ENCODE results near the gene DAAM1. TPM values are rescaled to one million over a fixed set of nuclear protein-coding genes. Genes with fewer than 3 reads are reported as not detected.

The DAAM1 gene
- 22.5 and 39.5 TPM in 2 replicates for total RNA-seq (ENCODE audit: low replicate concordance)

GRCh38 chr14:59188461-59189090, at the start of gene DAAM1:
DAAM1 (plus strand) TSS chr14:59188667; CDS start chr14:59263478, 74,811 bp downstream.
- Histone ChIP-seq H3K9ac (peak within 1 kb of the TSS; percentile 70), H4K20me1 (ENCODE audit: low read depth) (peaks cover 9% of the 10 kb centered on the region), H3K4me2 (peak within 1 kb of the TSS; percentile 96), H2AFZ (replicated peaks) (peak within 1 kb of the TSS; percentile 81), H3K9me3 (ENCODE audit: low read depth) (no peaks in the 10 kb centered on the region), H3K36me3 (no peaks in the 10 kb centered on the region), H3K27ac (peak within 1 kb of the TSS; percentile 62), H3K27me3 (peaks cover 24% of the 10 kb centered on the region), H3K79me2 (ENCODE audit: low read depth) (peaks cover 38% of the 10 kb centered on the region), H3K4me1 (peaks cover 9% of the 10 kb centered on the region), H3K4me3 (peak within 1 kb of the TSS; percentile 88), H3F3A (ENCODE audit: low read depth) (peaks cover 37% of the 10 kb centered on the region)
- TF ChIP-seq EZH2 (IDR thresholded peaks at IDR 0.05) (no peak), CTCF (IDR thresholded peaks at IDR 0.05) (no peak), EZH2phosphoT487 (IDR thresholded peaks at IDR 0.05) (no peak)
- peak; percentile 99 for DNase-seq (ENCODE audit: low spot score)
- H3K36me3 Mint-ChIP-seq: peaks cover 5% of the 10 kb centered on the region
- no peaks in the 10 kb centered on the region for H3K9me3 Mint-ChIP-seq
- peaks cover 2% of the 10 kb centered on the region for H3K27me3 Mint-ChIP-seq (ENCODE audit: insufficient read depth, low read depth)
- H3K4me3 Mint-ChIP-seq: peak within 1 kb of the TSS; percentile 98
- H3K4me1 Mint-ChIP-seq: peaks cover 54% of the 10 kb centered on the region
- peak within 1 kb of the TSS; percentile 98 for H3K27ac Mint-ChIP-seq

- H3K4me1 ChIP-seq: no peaks in the 10 kb centered on the region
- no peak overlapping the region for H3K4me3 Mint-ChIP-seq
- H3F3A ChIP-seq (ENCODE audit: low read depth): no peaks in the 10 kb centered on the region
- H3K27ac Mint-ChIP-seq: no peak overlapping the region
- no peak overlapping the region for H3K27ac ChIP-seq
- no peaks in the 10 kb centered on the region for H3K36me3 Mint-ChIP-seq
- H3K9ac ChIP-seq: no peak overlapping the region
- H3K27me3 Mint-ChIP-seq (ENCODE audit: insufficient read depth, low read depth): peaks cover 3% of the 10 kb centered on the region
- no peaks in the 10 kb centered on the region for H4K20me1 ChIP-seq (ENCODE audit: low read depth)
- H3K9me3 ChIP-seq (ENCODE audit: low read depth): no peaks in the 10 kb centered on the region
- no peak overlapping the region for H3K4me2 ChIP-seq
- H3K27me3 ChIP-seq: no peaks in the 10 kb centered on the region
- no peaks in the 10 kb centered on the region for H3K36me3 ChIP-seq
- H3K9me3 Mint-ChIP-seq: no peaks in the 10 kb centered on the region
- no peak overlapping the region for H2AFZ ChIP-seq (replicated peaks)
- no peak for TF ChIP-seq CTCF (IDR thresholded peaks at IDR 0.05)
- no peak for TF ChIP-seq EZH2 (IDR thresholded peaks at IDR 0.05)
- no peak for TF ChIP-seq EZH2phosphoT487 (IDR thresholded peaks at IDR 0.05)
- H3K4me3 ChIP-seq: no peak overlapping the region
- DNase-seq (ENCODE audit: low spot score): no peak
- H3K79me2 ChIP-seq (ENCODE audit: low read depth): no peaks in the 10 kb centered on the region
- peaks cover 9% of the 10 kb centered on the region for H3K4me1 Mint-ChIP-seq
Observed at GRCh38 chr14:59139324-59139723, 49.1 kb upstream of the DAAM1 start.

GRCh38 chr14:59140106-59140843, 48.2 kb upstream of the DAAM1 start:
- Histone ChIP-seq H4K20me1 (ENCODE audit: low read depth) (no peaks in the 10 kb centered on the region), H3K4me2 (no peak overlapping the region), H3K4me3 (no peak overlapping the region), H3K9ac (no peak overlapping the region), H3K4me1 (no peaks in the 10 kb centered on the region), H3F3A (ENCODE audit: low read depth) (no peaks in the 10 kb centered on the region), H3K27ac (no peak overlapping the region), H3K79me2 (ENCODE audit: low read depth) (no peaks in the 10 kb centered on the region), H2AFZ (replicated peaks) (no peak overlapping the region), H3K36me3 (no peaks in the 10 kb centered on the region), H3K9me3 (ENCODE audit: low read depth) (no peaks in the 10 kb centered on the region), H3K27me3 (no peaks in the 10 kb centered on the region)
- TF ChIP-seq EZH2phosphoT487 (IDR thresholded peaks at IDR 0.05): no peak
- TF ChIP-seq CTCF (IDR thresholded peaks at IDR 0.05): no peak
- no peak for TF ChIP-seq EZH2 (IDR thresholded peaks at IDR 0.05)
- Mint-ChIP-seq H3K9me3 (no peaks in the 10 kb centered on the region), H3K36me3 (no peaks in the 10 kb centered on the region), H3K27me3 (ENCODE audit: insufficient read depth, low read depth) (peaks cover 2% of the 10 kb centered on the region), H3K4me3 (no peak overlapping the region), H3K4me1 (peaks cover 2% of the 10 kb centered on the region), H3K27ac (no peak overlapping the region)
- no peak for DNase-seq (ENCODE audit: low spot score)
